Stomach (tissue), 4 donors: Measurements from ENCODE around the gene TBX10.

ENCODE experiments used
- POLR2A ChIP-seq, 4 donors: fragments of 450-650 bp; IDR thresholded peaks; one replicate each; pipeline ENCODE4 v1.6.1; 2016; ENCODE audit warnings: antibody characterized with exemption in 4 of 4, control low read depth in 2 of 4, mild to moderate bottlenecking in 1 of 4, moderate library complexity in 1 of 4
- POLR2AphosphoS5 ChIP-seq, 3 donors: sonication (generic); formaldehyde crosslinking; IDR thresholded peaks; one replicate each; pipeline ENCODE4 v1.6.1; 2016; ENCODE audit warnings: antibody characterized with exemption in 3 of 3
- TF ChIP-seq, protein P1 (sequence below), 7 experiments: fragments of 450-650 bp in 4 of 7; fragments of 200-600 bp in 3 of 7; sonication (generic) in 3 of 7; IDR thresholded peaks; one replicate each; pipeline ENCODE4 v1.5.1; 2016 to 2019; ENCODE audit warnings: antibody characterized with exemption in 7 of 7, control low read depth in 2 of 7, mild to moderate bottlenecking in 1 of 7

DNA sequence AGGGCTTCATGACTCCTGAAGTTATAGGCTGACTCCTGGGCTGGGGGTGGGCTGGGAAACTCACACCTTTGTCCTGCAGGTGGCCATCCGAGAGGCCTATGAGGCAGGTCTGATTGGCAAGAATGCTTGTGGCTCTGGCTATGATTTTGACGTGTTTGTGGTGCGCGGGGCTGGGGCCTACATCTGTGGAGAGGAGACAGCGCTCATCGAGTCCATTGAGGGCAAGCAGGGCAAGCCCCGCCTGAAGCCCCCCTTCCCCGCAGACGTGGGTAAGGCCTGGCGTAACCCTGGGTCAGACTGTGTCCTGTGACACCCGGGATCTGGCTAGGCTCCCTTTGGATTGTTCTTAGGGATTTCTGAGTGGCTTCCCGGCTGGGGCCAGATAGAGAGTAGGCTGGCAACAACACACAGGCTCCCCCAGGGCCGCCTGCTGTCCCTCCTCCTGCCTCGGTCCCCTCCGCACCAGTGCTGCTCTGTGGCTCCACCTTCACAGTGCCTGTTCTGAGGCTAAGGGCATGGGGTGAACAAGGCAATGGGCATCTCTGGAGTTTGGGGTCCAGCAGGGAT, 29.2 kb downstream of the TBX10 start:
- TF ChIP-seq POLR2A (IDR thresholded peaks at IDR 0.05) (no peak), POLR2AphosphoS5 (IDR thresholded peaks at IDR 0.05) (no peak)
- TF ChIP-seq, protein P1, sequence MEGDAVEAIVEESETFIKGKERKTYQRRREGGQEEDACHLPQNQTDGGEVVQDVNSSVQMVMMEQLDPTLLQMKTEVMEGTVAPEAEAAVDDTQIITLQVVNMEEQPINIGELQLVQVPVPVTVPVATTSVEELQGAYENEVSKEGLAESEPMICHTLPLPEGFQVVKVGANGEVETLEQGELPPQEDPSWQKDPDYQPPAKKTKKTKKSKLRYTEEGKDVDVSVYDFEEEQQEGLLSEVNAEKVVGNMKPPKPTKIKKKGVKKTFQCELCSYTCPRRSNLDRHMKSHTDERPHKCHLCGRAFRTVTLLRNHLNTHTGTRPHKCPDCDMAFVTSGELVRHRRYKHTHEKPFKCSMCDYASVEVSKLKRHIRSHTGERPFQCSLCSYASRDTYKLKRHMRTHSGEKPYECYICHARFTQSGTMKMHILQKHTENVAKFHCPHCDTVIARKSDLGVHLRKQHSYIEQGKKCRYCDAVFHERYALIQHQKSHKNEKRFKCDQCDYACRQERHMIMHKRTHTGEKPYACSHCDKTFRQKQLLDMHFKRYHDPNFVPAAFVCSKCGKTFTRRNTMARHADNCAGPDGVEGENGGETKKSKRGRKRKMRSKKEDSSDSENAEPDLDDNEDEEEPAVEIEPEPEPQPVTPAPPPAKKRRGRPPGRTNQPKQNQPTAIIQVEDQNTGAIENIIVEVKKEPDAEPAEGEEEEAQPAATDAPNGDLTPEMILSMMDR (IDR thresholded peaks at IDR 0.05): no peak
